K562 (cell line): Measurements from ENCODE around the gene CRADD. TPM values are rescaled to one million over a fixed set of nuclear protein-coding genes. Genes with fewer than 3 reads are reported as not detected.

Experiments
- ATAC-seq: fragments of 200-7000 bp; cut with Tn5 transposase; 3 replicates; pipeline ENCODE4 v1.9.1; 2020; ENCODE audit warnings: moderate library complexity
- BruUV-seq: library from RNA; stranded (reverse); fragments of 400-500 nt; replicated peaks from 2 replicates; lab custom pipeline; 2021; lab: Mats Ljungman, UMichigan
- CTCF ChIA-PET: fragments of 300-600 bp; formaldehyde crosslinking; extraction: SDS; loops from one replicate; lab custom pipeline; 2021; ENCODE audit warnings: low intra/inter-chr PET ratio; lab: Yijun Ruan, JAX
- POLR2A ChIA-PET: fragments of 300-600, 350-650 bp; sonication (Branson Sonifier 250); formaldehyde crosslinking; extraction: SDS; loops from one replicate; lab custom pipeline; 2021; ENCODE audit warnings: antibody characterized with exemption, inconsistent platforms; lab: Yijun Ruan, JAX
- DNase-seq, 4 experiments: peaks; one replicate each; pipeline versions ENCODE4 v3.0.0 to v3.0.0-alpha.2; 2011 to 2018; ENCODE audit warnings: low spot score in 3 of 4, mixed read lengths in 3 of 4; ENCODE audit errors: extremely low read depth in 1 of 4
- FAIRE-seq: peaks from 2 replicates; lab custom pipeline; 2011; peaks lifted over from hg19 to GRCh38; lab: Jason Lieb, UNC
- H2AFZ ChIP-seq: 2 replicates; pipeline ENCODE4 v1.6.0; 2011; ENCODE audit warnings: low read depth, low read length, control low read depth, inconsistent platforms
- H3K27ac ChIP-seq: fragments of 200-600 bp; 3 replicates; pipeline ENCODE4 v1.8.0; 2011; ENCODE audit warnings: low read depth, mild to moderate bottlenecking, control low read depth, inconsistent platforms, low read length, moderate library complexity, mixed read lengths; ENCODE audit errors: extremely low read depth
- H3K27me3 ChIP-seq, 2 experiments: fragments of 300-600 bp in 1 of 2; 2 replicates in 1 of 2; 3 replicates in 1 of 2; pipeline versions ENCODE4 v1.6.0 to v1.8.0; 2011; ENCODE audit warnings: inconsistent platforms in 2 of 2, low read length in 2 of 2, mild to moderate bottlenecking in 1 of 2, mixed read lengths in 1 of 2, moderate library complexity in 1 of 2; ENCODE audit not compliant: control insufficient read depth in 2 of 2, insufficient read depth in 2 of 2
- H3K36me3 ChIP-seq: fragments of 300-600 bp; 3 replicates; pipeline ENCODE4 v1.8.0; 2011; ENCODE audit warnings: mild to moderate bottlenecking, low read length, inconsistent platforms; ENCODE audit not compliant: control insufficient read depth, insufficient read depth
- H3K4me1 ChIP-seq, 2 experiments: fragments of 200-600 bp in 1 of 2; replicated peaks in 1 of 2; 2 replicates in 1 of 2; 3 replicates in 1 of 2; pipeline versions ENCODE4 v1.5.1 to v1.8.0; 2011; ENCODE audit warnings: inconsistent platforms in 2 of 2, low read length in 2 of 2, mild to moderate bottlenecking in 1 of 2, mixed read lengths in 1 of 2, moderate library complexity in 1 of 2; ENCODE audit not compliant: control insufficient read depth in 2 of 2, insufficient read depth in 2 of 2
- H3K4me2 ChIP-seq: 2 replicates; pipeline ENCODE4 v1.6.1; 2011; ENCODE audit warnings: low read length, control low read depth, inconsistent platforms, mixed read lengths; ENCODE audit not compliant: insufficient read depth
- H3K4me3 ChIP-seq: fragments of 200-600 bp; sonication (generic), shearing (Covaris generic); 2 replicates; pipeline ENCODE4 v1.5.1; 2016; ENCODE audit warnings: control low read depth, inconsistent platforms
- H3K79me2 ChIP-seq: fragments of 200-600 bp; 3 replicates; pipeline ENCODE4 v1.8.0; 2011; ENCODE audit warnings: low read length, inconsistent platforms; ENCODE audit not compliant: control insufficient read depth, insufficient read depth
- H3K9ac ChIP-seq, 2 experiments: 2 replicates each; pipeline versions ENCODE4 v1.6.0 to v1.6.1; 2011; ENCODE audit warnings: low read depth in 2 of 2, low read length in 2 of 2, control low read depth in 1 of 2, inconsistent platforms in 1 of 2, mild to moderate bottlenecking in 1 of 2, mixed read lengths in 1 of 2; ENCODE audit not compliant: insufficient read depth in 1 of 2
- H3K9me1 ChIP-seq: one replicate; pipeline ENCODE4 v1.6.0; 2011; ENCODE audit warnings: inconsistent platforms, mild to moderate bottlenecking, low read length, moderate library complexity; ENCODE audit not compliant: control insufficient read depth, insufficient read depth
- H3K9me3 ChIP-seq: replicated peaks from 2 replicates; pipeline ENCODE4 v1.5.1; 2011; ENCODE audit warnings: low read depth, low read length, inconsistent platforms; ENCODE audit not compliant: control insufficient read depth, insufficient read depth
- H4K20me1 ChIP-seq: replicated peaks from 2 replicates; pipeline ENCODE4 v1.6.1; 2011; ENCODE audit warnings: low read length, inconsistent platforms, mixed read lengths; ENCODE audit not compliant: control insufficient read depth, insufficient read depth
- CBX8 ChIP-seq: fragments of 200-600 bp; sonication (generic); IDR thresholded peaks from 2 replicates; pipeline ENCODE4 v1.6.1; 2012; ENCODE audit warnings: borderline replicate concordance, mixed run types, low read depth, mild to moderate bottlenecking, moderate library complexity, mixed read lengths, low read length, control low read depth, inconsistent platforms; ENCODE audit not compliant: poor library complexity, severe bottlenecking; ENCODE audit errors: extremely low read depth
- FOSL1 ChIP-seq: fragments of 200-800 bp; sonication (Bioruptor generic); conservative IDR thresholded peaks from 2 replicates; pipeline ENCODE4 v1.6.1; 2016; ENCODE audit warnings: missing genetic modification characterization, missing compliant biosample characterization
- IRF2 ChIP-seq: sonication (generic); formaldehyde crosslinking; IDR thresholded peaks from 2 replicates; pipeline ENCODE4 v1.8.1; 2022; ENCODE audit warnings: mild to moderate bottlenecking, missing genetic modification reagents
- JUND ChIP-seq, 2 experiments: IDR thresholded peaks; 2 replicates in 1 of 2; 3 replicates in 1 of 2; pipeline ENCODE4 v1.6.1; 2011; ENCODE audit warnings: borderline replicate concordance in 2 of 2, low read depth in 2 of 2, low read length in 2 of 2, improper control_type of control experiment in 1 of 2, missing biosample characterization in 1 of 2, missing genetic modification characterization in 1 of 2, missing genetic modification reagents in 1 of 2
- MED1 ChIP-seq: sonication (generic); formaldehyde crosslinking; IDR thresholded peaks from 2 replicates; pipeline ENCODE4 v1.8.1; 2023; ENCODE audit warnings: missing genetic modification reagents, borderline replicate concordance
- MEIS2 ChIP-seq: fragments of 450-650 bp; IDR thresholded peaks from 2 replicates; pipeline ENCODE4 v1.6.1; 2014; ENCODE audit warnings: mild to moderate bottlenecking; ENCODE audit not compliant: partially characterized antibody
- NONO ChIP-seq, 2 experiments: fragments of 200-400 bp in 1 of 2; fragments of 450-650 bp in 1 of 2; formaldehyde crosslinking in 1 of 2; IDR thresholded peaks; 2 replicates each; pipeline ENCODE4 v1.6.1; 2017; ENCODE audit warnings: low read depth in 2 of 2, mild to moderate bottlenecking in 2 of 2, moderate library complexity in 2 of 2, low read length in 1 of 2
- TCFL5 ChIP-seq: fragments of 250-450 bp; sonication (Bioruptor Pico); conservative IDR thresholded peaks from 2 replicates; pipeline ENCODE4 v1.6.1; 2021; ENCODE audit warnings: mild to moderate bottlenecking, moderate library complexity, matching md5 sums
- TRIM24 ChIP-seq, 2 experiments: fragments of 450-650 bp; IDR thresholded peaks; 2 replicates each; pipeline ENCODE4 v1.6.1; 2016
- ZNF232 ChIP-seq: sonication (generic); formaldehyde crosslinking; IDR thresholded peaks from 2 replicates; pipeline ENCODE4 v1.8.0; 2022; ENCODE audit warnings: mild to moderate bottlenecking, missing genetic modification reagents
- WGBS: fragments of 100-300 bp; shearing (Covaris generic); methylation state at CpG from one replicate; pipeline ENCODE4 v1.1.6; 2016; ENCODE audit warnings: low coverage, mixed read lengths; ENCODE audit not compliant: insufficient coverage; ENCODE audit errors: missing lambda C conversion rate; 5-methylcytosine and 5-hydroxymethylcytosine counted together
- in situ Hi-C: fragments of 300-500 bp; cut with MboI; formaldehyde crosslinking; loops from 4 replicates; pipeline ENCODE4 v1.15.0; 2018; ENCODE audit warnings: inconsistent platforms, mixed read lengths
- intact Hi-C: fragments of 100-400 bp; cut with micrococcal nuclease; formaldehyde crosslinking; loops from 2 replicates; pipeline ENCODE4 v1.14.2; 2022
- polyA plus RNA-seq, 8 experiments: library from polyadenylated mRNA; depleted of rRNA in 4 of 8; stranded (reverse) in 5 of 8; unstranded in 3 of 8; fragments of >200 nt; fragmentation: Nextera tagmentation in 2 of 8; fragmentation: Illumina TruSeq in 1 of 8; extraction: Ambion mirVana in 2 of 8; extraction: Trizol in 1 of 8; gene quantifications; 2 replicates each; pipeline versions ENCODE4 v1.2.1 to v1.2.3, GENCODE V29; 2011 to 2014; ENCODE audit warnings: inconsistent platforms in 1 of 8, missing spikeins in 1 of 8
- total RNA-seq, 7 experiments: library from RNA; depleted of rRNA in 6 of 7; stranded (reverse); fragments of >200 nt in 6 of 7; fragmentation: Illumina TruSeq in 2 of 7; extraction: Trizol in 2 of 7; gene quantifications; 2 replicates each; pipeline versions ENCODE4 v1.2.1 to v1.2.3, GENCODE V29; 2011 to 2021; ENCODE audit warnings: low replicate concordance in 1 of 7
- TF ChIP-seq, protein P1 (sequence below), 2 experiments: IDR thresholded peaks in 1 of 2; conservative IDR thresholded peaks in 1 of 2; 2 replicates each; pipeline ENCODE4 v1.6.1; 2016; ENCODE audit warnings: low read depth in 2 of 2, mild to moderate bottlenecking in 1 of 2, missing compliant biosample characterization in 1 of 2, missing genetic modification characterization in 1 of 2, moderate library complexity in 1 of 2
- TF ChIP-seq, protein P2 (sequence below), 2 experiments: fragments of 200-800 bp in 1 of 2; sonication (Bioruptor generic) in 1 of 2; sonication (generic) in 1 of 2; formaldehyde crosslinking in 1 of 2; IDR thresholded peaks in 1 of 2; conservative IDR thresholded peaks in 1 of 2; 2 replicates each; pipeline versions ENCODE4 v1.5.0 to v1.6.1; 2016 to 2020; ENCODE audit warnings: missing compliant biosample characterization in 1 of 2, missing genetic modification characterization in 1 of 2, missing genetic modification reagents in 1 of 2
- TF ChIP-seq, protein P3 (sequence below), 3 experiments: IDR thresholded peaks in 2 of 3; conservative IDR thresholded peaks in 1 of 3; 2 replicates each; pipeline ENCODE4 v1.5.1; 2011 to 2012; ENCODE audit warnings: low read length in 3 of 3, mild to moderate bottlenecking in 3 of 3, control low read depth in 2 of 3, improper control_type of control experiment in 1 of 3, inconsistent platforms in 1 of 3, low read depth in 1 of 3, mixed read lengths in 1 of 3, moderate library complexity in 1 of 3; ENCODE audit not compliant: insufficient read depth in 2 of 3

Gene CRADD
- total and polyA plus RNA-seq, 9 of the 15 experiments (the other 6 are each of a cell fraction or from before 2014, with no cell fraction given), result 20.5 to 41.1 (median 25.9) TPM

- POLR2A ChIA-PET, result interaction anchor here (0.5 kb wide), 1 partner anchor 267 kb away, joined by 3 read pairs; the partner anchor contains the start of gene CRADD
- 20% methylated on average over 2 of the region's 2 CpGs for WGBS
- CTCF ChIA-PET, result no interaction called here
- TF ChIP-seq, protein P1, sequence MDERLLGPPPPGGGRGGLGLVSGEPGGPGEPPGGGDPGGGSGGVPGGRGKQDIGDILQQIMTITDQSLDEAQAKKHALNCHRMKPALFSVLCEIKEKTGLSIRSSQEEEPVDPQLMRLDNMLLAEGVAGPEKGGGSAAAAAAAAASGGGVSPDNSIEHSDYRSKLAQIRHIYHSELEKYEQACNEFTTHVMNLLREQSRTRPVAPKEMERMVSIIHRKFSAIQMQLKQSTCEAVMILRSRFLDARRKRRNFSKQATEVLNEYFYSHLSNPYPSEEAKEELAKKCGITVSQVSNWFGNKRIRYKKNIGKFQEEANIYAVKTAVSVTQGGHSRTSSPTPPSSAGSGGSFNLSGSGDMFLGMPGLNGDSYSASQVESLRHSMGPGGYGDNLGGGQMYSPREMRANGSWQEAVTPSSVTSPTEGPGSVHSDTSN (CRISPR knock-in tag; IDR thresholded peaks at IDR 0.05; ENCODE audit: low read depth), result no peak
- TF ChIP-seq, protein P1 (tag; conservative IDR thresholded peaks at IDR 0.05; ENCODE audit: low read depth), result 0 out of 2 replicates have a peak, but pooled peaks have one; percentile 9
- TF ChIP-seq, protein P2, sequence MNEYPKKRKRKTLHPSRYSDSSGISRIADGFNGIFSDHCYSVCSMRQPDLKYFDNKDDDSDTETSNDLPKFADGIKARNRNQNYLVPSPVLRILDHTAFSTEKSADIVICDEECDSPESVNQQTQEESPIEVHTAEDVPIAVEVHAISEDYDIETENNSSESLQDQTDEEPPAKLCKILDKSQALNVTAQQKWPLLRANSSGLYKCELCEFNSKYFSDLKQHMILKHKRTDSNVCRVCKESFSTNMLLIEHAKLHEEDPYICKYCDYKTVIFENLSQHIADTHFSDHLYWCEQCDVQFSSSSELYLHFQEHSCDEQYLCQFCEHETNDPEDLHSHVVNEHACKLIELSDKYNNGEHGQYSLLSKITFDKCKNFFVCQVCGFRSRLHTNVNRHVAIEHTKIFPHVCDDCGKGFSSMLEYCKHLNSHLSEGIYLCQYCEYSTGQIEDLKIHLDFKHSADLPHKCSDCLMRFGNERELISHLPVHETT (CRISPR knock-in tag; conservative IDR thresholded peaks at IDR 0.05 in 1 of 2, IDR thresholded peaks at IDR 0.05 in 1 of 2), result 0 out of 4 replicates have a peak, but pooled peaks of 1 of the 2 experiments have one; percentile 39
- TF ChIP-seq IRF2 (CRISPR knock-in tag) (no peak), TRIM24 (IDR thresholded peaks at IDR 0.05) (no peak), MEIS2 (peak; percentile 27), MED1 (CRISPR knock-in tag) (no peak), NONO (IDR thresholded peaks at IDR 0.05; ENCODE audit: low read depth in 2 of 2, low read length in 1 of 2) (no peak), CBX8 (no peak), TCFL5 (CRISPR knock-in tag) (no peak), FOSL1 (tag) (peak; percentile 33; the same call in 1 of the 2 replicates), JUND (IDR thresholded peaks at IDR 0.05; ENCODE audit: borderline replicate concordance, low read depth, low read length) (0 out of 2 replicates have a peak, but pooled peaks have one; percentile 16), JUND (tag; IDR thresholded peaks at IDR 0.05; ENCODE audit: borderline replicate concordance, low read depth, low read length) (peak; percentile 24; the same call in 1 of the 3 replicates), ZNF232 (no peak)
- TF ChIP-seq, protein P3, sequence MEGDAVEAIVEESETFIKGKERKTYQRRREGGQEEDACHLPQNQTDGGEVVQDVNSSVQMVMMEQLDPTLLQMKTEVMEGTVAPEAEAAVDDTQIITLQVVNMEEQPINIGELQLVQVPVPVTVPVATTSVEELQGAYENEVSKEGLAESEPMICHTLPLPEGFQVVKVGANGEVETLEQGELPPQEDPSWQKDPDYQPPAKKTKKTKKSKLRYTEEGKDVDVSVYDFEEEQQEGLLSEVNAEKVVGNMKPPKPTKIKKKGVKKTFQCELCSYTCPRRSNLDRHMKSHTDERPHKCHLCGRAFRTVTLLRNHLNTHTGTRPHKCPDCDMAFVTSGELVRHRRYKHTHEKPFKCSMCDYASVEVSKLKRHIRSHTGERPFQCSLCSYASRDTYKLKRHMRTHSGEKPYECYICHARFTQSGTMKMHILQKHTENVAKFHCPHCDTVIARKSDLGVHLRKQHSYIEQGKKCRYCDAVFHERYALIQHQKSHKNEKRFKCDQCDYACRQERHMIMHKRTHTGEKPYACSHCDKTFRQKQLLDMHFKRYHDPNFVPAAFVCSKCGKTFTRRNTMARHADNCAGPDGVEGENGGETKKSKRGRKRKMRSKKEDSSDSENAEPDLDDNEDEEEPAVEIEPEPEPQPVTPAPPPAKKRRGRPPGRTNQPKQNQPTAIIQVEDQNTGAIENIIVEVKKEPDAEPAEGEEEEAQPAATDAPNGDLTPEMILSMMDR (IDR thresholded peaks at IDR 0.05 in 2 of 3, conservative IDR thresholded peaks at IDR 0.05 in 1 of 3; ENCODE audit: insufficient read depth in 2 of 3, low read depth in 1 of 3, low read length in 3 of 3), result peak in 1 of 3 experiments; percentile 20; a peak in 2 of 6 replicates
Observed at GRCh38 chr12:93943780-93944179, 266.6 kb downstream of the CRADD start.

More at GRCh38 chr12:93943780-93944179, 266.6 kb downstream of the CRADD start:
- Histone ChIP-seq H3K9ac (no peak overlapping the region), H3K36me3 (no peaks in the 10 kb centered on the region), H3K79me2 (no peaks in the 10 kb centered on the region), H4K20me1 (no peaks in the 10 kb centered on the region), H2AFZ (peak overlapping the region; percentile 33; the same call in 1 of the 2 replicates), H3K4me3 (no peak overlapping the region), H3K9me1 (no peaks in the 10 kb centered on the region), H3K27ac (no peak overlapping the region), H3K27me3 (no peaks in the 10 kb centered on the region), H3K4me1 (peaks cover 0 to 10% of the 10 kb centered on the region in 2 experiments; a peak in 4 of 5 replicates), H3K4me2 (no peak overlapping the region), H3K9me3 (no peaks in the 10 kb centered on the region)
- DNase-seq, result peak in 1 of 4 experiments; percentile 19
- no peak for FAIRE-seq
- in situ Hi-C loops, result no loop called here
- BruUV-seq, result no TSS peak
- intact Hi-C loops, result no loop called here
- ATAC-seq, result peak; percentile 84
